Right ventricle myocardium superior (tissue), 1 donor: ENCODE data around the gene ECSCR. TPM values are rescaled to one million over a fixed set of nuclear protein-coding genes. Genes with fewer than 3 reads are reported as not detected.
A peak's percentile ranks its signal among the peaks of the same experiment; 100 is the strongest.
"Not testable (repeated sequence)": the region's sequence is repeated elsewhere in the genome, so short reads cannot be mapped to it uniquely, and the experiment has no call there.

Experiments
- ATAC-seq: fragments of 200-7000 bp; cut with Tn5 transposase; one replicate; pipeline ENCODE4 v1.9.1; 2020; ENCODE audit warnings: mild to moderate bottlenecking; ENCODE audit not compliant: poor library complexity
- DNase-seq: peaks from one replicate; pipeline ENCODE4 v3.0.0-alpha.2; 2020
- intact Hi-C: fragments of 100-400 bp; cut with DNase I; formaldehyde crosslinking; loops from one replicate; pipeline ENCODE4 v1.11.2; 2022
- total RNA-seq: library from RNA; stranded (reverse); fragmentation: NEBNext Ultra II Directional; extraction: Animal tissue kit (Norgen Biotek cat#: 25700); gene quantifications from one replicate; pipeline ENCODE4 v1.2.1, GENCODE V29; 2021
- donor health status: DM: no; HTN: yes; CAD: no; lungs with severe emphysema.

The ECSCR gene
- total RNA-seq, 1 donor from 2014 or later = 18.0 TPM

DNA sequence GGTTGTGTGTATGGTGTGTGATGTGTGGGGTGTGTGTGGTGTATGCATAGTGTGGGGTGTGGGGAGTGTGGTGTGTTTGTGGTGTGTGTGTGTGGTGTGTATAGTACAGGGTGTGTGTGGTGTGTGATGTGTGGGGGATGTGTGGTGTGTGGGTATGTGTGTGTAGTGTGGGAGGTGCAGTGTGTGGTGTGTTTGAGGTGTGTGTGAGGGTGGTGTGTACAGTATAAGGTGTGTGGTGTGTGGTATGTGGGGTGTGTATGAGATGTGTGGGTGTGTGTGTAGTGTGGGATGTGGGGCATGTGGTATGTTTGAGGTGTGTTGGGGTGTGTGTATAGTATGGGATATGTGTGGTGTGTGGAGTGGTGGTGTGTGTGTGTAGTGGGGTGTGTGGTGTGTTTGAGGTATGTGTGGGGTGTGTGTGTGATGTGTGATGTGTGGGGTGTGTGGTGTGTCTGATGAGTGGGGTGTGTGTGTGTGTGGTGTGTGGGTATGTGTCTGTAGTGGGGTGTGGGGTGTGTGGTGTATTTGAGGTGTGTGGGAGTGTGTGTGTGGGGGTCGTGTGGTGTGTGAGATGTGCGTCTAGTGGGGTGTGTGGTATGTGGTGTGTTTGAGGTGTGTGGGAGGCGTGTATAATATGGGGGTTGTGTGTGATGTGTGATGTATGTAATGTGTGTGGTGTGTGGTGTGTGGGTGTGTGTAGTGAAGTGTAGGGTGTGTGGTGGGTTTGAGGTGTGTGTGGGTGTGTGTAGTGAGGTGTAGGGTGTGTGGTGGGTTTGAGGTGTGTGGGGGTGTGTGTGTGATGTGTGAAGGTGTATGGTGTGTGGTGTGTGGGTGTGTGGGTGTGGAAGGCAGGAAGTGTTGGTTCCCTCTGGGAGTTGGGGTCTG is 8.6 kb downstream of the ECSCR start:
- no peak for ATAC-seq
- intact Hi-C loops = no loop called here

DNA sequence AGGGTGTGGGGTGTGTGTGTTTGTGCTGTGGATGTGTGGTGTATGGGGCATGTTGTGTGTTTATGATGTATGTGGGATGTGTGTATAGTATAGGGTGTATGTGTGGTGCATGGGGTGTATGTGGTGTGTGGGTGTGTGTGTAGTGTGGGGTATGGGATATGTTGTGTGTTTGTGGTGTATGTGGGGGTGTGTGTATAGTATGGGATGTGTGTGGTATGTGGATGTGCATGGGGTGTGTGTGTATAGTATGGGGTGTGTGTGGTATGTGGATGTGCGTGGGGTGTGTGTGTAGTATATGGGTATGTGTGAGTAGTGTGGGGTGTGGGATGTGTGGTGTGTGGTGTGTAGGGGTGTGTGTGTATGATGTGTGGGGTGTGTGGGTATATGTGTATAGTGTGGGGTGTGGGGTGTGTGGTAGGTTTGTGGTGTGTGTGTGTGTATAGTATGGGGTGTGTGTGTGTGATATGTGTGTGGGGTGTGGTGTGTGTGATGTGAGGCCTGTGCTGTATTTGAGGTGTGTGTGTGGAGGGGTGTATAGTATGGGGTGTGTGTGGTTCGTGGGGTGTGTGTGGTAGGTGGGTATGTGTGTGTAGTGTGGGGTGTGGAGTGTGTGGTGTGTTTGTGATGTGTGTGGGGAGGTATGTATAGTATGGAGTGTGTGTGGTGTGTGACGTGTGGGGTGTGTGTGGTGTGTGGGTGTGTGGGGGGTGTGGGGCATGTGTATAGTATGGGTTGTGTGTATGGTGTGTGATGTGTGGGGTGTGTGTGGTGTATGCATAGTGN is 10.5 kb downstream of the ECSCR start:
- intact Hi-C loops = no loop called here
- ATAC-seq = no peak
- DNase-seq = no peak

More for the DNA sequence above, 8.6 kb downstream of the ECSCR start:
- DNase-seq = no peak

DNA sequence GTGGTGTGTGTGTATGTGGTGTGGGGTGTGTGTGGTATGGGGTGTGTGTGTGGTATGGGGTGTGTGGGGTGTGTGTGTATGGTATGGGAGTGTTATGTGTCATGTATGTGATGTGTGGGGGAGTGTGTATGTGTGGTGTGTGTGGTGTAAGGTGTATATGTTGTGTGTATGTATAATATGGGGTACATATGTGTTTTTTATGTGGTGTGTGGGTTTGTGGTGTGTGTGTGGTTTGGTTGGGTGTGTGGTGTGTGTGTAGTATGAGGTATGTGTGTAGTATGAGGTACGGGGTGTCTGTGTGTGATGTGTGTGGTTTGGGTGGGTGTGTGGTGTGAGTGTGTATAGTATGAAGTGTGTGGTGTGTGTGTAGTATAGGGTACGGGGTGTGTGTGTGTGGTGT is 11.4 kb downstream of the ECSCR start:
- intact Hi-C loops = no loop called here
- DNase-seq = no peak
- ATAC-seq = no peak

DNA sequence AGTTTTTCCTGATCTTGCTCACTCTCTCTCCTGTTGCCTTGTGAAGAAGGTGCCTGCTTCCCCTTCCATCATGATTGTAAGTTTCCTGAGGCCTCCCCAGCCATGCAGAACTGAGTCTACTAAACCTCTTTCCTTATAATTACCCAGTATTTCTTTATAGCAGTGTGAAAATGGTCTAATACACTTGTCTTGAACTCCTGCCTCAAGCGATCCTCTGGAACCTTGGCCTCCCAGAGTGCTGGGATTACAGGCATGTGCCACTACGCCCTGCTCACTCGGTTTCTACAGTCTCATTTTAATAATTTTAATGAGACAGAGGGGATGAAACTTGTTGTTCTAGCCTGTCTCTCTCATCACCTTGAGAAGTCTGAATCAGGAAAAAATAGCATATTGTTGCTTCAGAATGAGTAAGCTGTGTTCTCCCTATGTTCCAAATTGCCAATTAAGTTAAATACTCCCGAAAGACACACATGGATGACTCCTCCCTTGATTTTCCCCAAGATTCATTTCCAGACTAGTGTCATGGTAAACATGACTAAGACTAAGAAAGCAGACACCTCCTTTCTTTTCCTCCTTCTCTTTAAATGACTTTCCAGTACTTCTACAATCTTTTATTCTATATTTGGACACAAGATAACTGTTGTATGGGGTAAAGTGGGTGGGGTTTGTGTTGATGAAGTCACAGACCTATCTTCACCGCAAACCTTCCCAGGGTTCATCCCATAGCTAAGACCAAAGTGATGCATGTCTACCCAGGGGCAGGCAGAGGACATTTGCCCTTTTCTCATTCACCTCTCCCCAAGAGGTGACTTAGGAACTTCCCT is 15.4 kb downstream of the ECSCR start:
- intact Hi-C loops = no loop called here
- DNase-seq (no peak), ATAC-seq (no peak)

DNA sequence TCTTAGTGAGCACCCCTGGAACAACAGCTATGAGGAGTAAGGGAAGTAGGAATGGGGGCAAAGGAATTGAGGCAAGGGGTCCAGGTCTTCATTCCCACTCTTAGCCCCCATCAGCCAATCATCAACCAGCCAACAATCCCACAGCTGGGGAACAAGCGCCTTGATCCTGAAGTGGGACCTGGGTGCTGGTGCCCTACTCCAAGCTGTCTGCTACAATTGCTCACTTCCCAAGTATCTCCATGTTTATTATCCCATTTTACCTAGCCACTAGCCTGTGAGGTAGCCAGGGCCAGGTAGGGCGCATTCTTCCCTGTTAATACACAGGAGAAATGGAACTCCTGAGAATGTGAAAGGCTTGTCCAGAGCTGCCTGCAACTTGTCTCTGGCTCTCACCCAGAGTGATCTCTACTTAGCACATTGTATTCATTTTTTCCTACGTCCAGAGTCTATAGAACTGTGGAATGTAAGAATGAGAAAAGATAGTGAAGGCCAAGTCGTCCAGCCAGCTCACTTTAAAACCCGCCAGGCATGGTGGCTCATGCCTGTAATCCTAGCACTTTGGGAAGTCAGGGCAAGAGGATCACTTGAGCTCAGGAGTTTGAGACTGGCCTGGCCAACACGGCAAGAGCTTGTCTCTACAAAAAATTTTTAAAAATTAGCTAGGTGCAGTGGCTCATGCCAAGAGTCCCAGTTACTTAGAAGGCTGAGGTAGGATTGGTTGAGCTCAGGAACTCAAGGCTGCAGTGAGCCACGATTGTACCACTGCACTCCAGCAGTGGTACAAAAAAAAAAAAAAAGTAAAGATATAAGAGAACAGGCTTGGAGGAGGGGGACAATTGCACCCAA is 17.0 kb downstream of the ECSCR start:
- intact Hi-C loops = no loop called here
- DNase-seq (no peak), ATAC-seq (peak; percentile 22)

DNA sequence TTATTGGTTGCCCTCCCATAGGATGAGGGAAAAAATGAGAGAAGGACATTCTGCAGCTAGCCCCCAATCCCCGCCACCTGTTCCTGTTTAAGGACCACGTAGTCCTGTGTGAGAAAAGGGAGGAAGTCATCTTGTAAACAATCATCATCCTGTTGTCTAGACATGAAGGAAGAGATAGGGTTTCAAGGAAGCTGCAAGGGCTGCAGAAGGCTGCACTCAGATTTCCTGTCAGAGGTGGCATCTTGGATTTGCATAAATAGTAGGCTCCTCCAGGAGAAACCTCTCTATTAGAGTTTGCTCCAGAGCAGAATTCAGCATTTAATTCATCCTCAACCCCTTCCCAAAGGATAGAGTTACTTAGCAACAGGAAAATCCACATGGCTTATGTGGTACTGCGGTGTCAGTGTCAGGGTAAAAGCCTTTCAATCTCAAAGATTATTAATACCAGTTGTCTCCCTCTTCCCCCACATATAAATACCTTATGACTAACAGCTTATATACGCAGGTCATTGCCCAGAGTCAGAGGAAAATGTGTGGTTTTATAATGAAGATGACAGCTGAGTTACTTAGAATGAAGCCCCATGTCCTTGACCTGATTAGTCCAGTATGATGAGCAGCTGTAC is 18.6 kb downstream of the ECSCR start:
- intact Hi-C loops = no loop called here
- DNase-seq (no peak), ATAC-seq (no peak)

DNA sequence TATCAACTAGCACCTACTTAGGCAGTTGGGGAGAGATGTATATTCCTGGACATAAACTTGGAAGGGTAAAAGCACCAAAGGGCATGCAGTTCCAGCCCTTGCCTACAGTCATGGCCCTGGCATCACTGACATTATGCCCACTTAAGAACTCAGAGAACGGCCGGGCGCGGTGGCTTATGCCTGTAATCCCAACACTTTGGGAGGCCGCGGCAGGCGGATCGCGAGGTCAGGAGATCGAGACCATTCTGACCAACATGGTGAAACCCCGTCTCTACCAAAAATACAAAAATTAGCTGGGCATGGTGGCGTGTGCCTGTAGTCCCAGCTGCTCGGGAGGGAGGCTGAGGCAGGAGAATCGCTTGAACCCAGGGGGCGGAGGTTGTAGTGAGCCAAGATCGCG is 22.1 kb downstream of the ECSCR start:
- intact Hi-C loops, DNase-seq, ATAC-seq: not testable (repeated sequence)

DNA sequence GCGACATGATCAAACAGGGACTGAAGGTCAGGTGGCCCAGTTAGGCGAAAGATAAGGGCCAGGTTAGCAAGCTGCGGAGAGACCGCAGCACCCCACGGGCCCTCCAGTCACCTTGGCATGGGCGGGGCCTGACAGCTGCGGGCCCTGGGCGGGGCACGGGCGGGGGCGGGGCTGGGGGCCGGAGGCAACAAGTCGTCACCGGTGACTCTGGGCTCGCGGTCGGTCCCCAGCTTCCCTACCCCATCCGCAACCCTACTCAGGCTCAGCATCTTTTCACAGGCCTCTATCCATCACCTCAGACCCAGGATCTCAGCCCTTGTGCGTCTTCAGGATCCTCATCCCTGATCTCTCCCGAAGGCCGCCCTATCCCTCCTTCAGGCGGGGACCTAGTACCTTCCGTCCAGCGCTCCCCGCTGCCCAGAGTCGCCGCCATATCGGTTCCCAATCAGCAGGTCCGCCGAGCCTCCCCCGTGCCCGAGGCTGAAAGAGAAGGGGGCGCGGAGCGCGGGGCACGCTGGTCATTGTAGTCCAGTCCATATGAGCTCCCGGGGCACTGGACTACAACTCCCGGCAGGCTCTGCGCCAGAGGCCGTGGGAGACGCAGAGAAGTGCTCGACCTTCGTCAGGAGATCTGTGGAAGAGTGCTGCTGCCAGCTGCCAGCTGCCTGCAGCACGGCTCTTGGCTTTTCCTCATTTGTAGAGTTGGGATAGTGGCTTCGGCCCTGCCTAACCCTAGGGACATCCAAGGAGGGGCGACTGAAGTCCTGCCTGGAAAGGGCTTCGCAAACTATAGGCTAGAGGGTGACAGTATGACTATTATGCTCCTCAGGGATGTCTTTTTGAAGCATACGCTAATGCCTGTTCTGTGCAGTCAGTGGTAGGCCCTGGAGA is 23.3 kb downstream of the ECSCR start, which contains the start of gene DNAJC18:
DNAJC18 (minus strand) TSS at position 513 of the 891 bp plus-strand sequence; CDS start at position 433, 80 bp downstream.
- ATAC-seq = peak; percentile 99
- DNase-seq = peak; percentile 98
- intact Hi-C loops = no loop called here

DNA sequence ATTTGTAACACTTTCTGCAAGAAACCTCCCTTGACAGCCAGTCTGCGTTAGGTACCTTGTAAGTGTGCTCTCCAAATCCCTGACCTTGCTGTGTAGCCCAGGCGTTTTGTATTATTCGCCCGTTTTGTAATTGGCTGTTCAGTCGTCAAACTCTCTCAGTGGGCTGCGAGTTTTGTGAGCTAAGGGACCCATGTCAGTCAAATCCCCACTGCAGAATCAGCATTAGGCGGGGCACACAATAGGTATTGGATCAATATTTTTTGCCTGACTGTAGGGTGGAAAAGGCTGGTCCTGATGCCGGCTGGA is 23.9 kb downstream of the ECSCR start:
- ATAC-seq (no peak), DNase-seq (no peak)
- intact Hi-C loops = no loop called here

DNA sequence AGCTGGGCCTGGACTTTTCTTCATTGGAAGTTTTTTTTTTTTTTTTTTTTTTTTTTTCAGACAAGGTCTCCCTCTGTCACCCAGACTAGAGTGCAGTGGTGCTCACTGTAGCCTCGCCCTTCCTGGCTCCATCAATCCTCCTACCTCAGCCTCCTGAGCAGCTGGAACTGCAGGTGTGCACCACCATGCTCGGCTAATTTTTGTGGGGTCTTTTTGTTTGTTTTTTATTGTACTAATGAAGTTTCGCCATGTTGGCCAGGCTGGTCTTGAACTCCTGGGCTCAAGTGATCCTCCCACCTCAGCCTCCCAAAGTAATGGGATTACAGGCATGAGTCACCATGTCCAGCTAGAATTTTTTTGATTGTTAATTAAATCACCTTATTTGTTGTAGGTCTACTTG is 26.9 kb downstream of the ECSCR start:
- DNase-seq = no peak
- intact Hi-C loops = no loop called here
- ATAC-seq = no peak

DNA sequence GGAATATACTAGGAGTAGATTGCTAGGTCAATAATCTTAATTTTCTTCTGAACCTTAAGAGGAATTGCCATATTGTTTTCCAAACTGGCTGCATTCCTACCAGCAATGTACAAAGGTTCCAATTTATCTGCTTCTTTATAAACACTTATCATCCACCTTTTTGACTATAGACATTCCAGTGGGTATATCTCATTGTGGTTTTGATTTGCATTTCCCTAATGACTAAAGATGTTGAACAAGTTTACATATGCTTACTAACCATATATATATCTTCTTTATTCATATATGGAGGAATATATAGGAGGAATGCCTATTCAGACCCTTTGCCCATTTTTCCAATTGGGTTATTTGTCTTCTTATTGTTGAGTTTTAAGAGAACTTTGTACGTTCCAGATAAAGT is 30.8 kb downstream of the ECSCR start:
- ATAC-seq (no peak), DNase-seq (no peak)
- intact Hi-C loops = loop anchor here (1.0 kb wide), 1 partner anchor 10 kb away; no protein-coding TSS in a partner anchor

DNA sequence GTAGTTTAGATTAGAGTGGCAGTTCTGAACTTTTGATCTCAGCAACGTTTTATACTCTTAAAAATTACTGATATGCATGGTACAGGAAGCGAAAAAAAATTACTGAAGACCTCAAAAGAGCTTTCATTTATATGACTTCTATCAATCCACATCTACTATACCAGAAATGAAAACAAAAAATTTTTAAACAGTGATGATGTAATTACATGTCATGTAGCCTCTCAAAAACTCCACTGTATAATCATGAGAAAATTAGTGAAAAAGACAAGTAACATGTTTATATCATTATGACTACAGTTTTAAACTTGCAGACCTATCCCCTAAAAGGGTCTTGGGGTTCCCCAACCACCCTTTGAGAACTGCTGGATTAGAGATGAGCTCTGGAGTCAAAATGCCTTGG is 32.5 kb downstream of the ECSCR start:
- intact Hi-C loops = no loop called here
- DNase-seq = no peak
- ATAC-seq = no peak

DNA sequence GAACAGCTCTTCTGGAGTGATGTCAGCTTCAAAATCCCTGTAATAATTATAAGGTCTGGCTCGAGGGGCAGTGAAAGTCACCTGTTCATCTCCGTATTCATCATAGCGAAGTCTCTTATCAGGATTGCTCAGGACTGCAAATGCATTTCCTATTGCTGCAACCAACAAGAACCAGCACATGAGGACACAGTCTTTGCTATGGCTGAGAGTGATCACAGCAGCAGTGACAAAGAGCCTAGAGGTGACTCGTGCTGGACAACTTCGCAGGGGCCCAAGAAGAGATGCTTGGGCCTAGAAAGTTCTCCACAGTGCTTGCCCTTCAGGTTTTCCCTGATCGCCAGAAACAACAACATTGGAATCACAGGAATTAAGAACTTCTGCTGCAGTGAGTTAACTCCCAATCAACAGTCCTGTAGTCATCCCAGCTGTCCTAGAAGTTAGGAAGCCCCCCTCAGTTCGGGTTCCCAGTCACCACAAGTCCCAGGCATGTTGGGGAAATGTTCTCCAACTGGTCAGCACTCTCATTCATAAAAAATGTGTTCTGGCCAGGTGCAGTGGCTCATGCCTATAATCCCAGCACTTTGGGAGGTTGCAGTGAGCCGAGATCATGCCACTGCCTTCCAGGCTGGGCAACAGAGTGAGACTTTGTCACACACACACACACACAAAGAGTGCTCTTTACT is 36.2 kb downstream of the ECSCR start:
- intact Hi-C loops = loop anchor here (10.0 kb wide), 1 partner anchor 198 kb away; no protein-coding TSS in a partner anchor
- ATAC-seq (no peak), DNase-seq (no peak)

DNA sequence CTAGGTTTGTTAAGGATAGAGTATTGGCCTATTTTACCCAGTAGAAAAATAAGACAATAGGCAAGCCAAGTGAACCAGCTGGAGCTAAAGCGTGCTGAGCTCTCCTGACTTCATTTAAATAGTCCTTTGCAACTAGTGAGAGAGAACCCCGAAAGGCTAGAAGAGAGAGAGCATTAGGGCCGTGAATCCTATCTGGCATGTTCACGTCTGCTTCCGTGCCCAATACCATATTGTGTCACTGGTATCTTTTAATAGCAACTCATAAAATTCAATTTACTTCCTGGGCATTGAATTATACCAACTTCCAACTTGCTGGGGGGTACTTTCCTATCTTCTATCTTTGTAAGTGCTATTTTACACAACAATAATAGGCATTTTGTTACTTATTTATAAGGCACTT is 37.0 kb downstream of the ECSCR start:
- no peak for ATAC-seq
- intact Hi-C loops = loop anchor here (2.0 to 10.0 kb wide), 2 partner anchors 89 to 199 kb away; no protein-coding TSS in a partner anchor

DNA sequence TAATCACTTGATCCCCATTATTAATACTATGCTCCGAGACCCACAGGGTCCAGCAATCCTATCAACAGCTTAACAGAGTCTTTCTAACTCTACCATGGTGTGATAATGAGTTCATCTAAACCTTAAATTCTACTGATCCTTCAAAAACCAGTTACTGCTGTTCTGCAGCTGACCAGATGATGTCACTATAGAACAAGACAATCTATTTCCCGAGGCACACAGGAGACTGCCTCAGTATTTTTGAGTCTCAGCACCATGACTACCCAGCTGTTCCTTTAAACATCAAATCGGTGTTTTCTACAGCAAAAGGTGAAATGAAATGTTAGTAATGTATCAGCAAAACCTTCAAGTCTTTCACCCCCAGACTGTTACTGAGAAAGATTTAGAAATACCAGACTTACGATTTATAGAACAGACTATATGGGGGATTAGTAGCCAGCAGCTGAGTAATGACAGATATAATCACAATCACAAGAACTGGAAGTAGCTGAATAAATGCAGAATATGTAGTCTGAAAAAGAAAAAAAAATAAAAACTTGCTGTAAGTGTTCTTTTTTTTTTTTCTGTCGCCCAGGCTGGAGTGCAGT is 40.1 kb downstream of the ECSCR start:
- ATAC-seq = peak; percentile 21
- intact Hi-C loops = loop anchor here (10.0 kb wide), 1 partner anchor 202 kb away; no protein-coding TSS in a partner anchor
- DNase-seq = no peak

More for the DNA sequence above, 37.0 kb downstream of the ECSCR start:
- DNase-seq = no peak
